SW 1271 (cell line): Measurements from ENCODE around the gene GRIFIN.

Source experiments
- DNase-seq, 2 experiments: peaks; one replicate each; lab custom pipeline; 2025; lab: John Stamatoyannopoulos, UW

Gene GRIFIN

DNA sequence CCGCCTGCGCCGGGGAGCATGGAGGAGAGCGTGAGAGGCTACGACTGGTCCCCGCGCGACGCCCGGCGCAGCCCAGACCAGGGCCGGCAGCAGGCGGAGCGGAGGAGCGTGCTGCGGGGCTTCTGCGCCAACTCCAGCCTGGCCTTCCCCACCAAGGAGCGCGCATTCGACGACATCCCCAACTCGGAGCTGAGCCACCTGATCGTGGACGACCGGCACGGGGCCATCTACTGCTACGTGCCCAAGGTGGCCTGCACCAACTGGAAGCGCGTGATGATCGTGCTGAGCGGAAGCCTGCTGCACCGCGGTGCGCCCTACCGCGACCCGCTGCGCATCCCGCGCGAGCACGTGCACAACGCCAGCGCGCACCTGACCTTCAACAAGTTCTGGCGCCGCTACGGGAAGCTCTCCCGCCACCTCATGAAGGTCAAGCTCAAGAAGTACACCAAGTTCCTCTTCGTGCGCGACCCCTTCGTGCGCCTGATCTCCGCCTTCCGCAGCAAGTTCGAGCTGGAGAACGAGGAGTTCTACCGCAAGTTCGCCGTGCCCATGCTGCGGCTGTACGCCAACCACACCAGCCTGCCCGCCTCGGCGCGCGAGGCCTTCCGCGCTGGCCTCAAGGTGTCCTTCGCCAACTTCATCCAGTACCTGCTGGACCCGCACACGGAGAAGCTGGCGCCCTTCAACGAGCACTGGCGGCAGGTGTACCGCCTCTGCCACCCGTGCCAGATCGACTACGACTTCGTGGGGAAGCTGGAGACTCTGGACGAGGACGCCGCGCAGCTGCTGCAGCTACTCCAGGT is 43.1 kb downstream of the GRIFIN start:
- no peak for DNase-seq

DNA sequence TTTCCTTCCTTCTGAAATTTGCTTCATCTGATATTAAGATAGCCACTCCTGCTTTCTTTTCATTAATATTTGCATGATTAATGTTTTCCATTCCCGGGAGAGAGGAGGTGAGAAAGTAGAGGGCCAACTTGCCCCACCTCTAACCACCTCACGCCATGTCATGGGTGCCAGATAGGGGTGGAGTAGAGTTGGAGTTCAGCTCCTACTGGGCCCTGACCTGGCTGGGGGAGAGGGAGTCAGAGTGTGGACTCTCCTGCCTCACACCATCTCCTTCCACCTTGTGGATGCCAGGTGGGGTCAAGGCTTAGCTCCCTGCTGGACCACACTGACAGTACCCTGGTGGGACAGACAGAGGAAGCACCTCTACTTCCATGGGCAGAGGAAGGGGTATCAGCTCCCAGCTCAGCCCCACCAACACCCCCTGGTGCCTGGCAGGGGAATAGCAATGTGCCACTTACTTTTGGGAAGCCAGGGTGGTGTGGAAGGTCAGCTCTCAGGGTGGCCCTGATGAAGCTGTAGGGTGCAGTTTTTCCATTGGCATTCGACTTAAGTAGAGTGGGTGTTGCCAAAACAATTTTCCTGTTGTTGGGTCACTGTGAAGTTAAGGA is 44.8 kb downstream of the GRIFIN start:
- DNase-seq, result no peak

DNA sequence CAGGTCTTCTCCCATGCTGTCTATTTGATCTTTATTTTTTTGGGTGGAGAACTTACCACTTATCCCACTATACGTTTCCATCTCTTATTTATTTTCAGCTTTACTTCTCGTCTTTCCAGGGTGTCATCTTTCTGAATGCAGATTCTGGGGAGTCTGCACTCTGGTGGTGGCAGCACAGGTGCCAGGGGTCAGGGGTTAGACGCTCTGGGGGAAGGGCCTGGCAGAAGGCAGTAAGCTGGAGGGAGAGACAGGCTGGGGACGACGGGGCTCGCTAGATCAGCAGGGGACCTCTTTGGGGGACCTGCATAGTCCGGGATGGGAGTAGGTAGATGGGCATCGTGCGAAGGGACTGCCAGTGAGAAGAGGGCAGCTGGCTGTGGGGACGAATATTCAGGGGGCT is 50.4 kb downstream of the GRIFIN start:
- no peak for DNase-seq
